Thoracic aorta (tissue), 2 donors: Measurements from ENCODE around the gene GALNT5. TPM values are rescaled to one million over a fixed set of nuclear protein-coding genes. Genes with fewer than 3 reads are reported as not detected.
A peak's percentile ranks its signal among the peaks of the same experiment; 100 is the strongest.

ENCODE experiments used
- ATAC-seq: fragments of 150-250 bp; one replicate; pipeline ENCODE4 v1.8.0; 2017; ENCODE audit warnings: low read depth; ENCODE audit not compliant: insufficient number of reproducible peaks, low FRiP score
- DNase-seq: peaks from one replicate; pipeline ENCODE4 v3.0.0-alpha.2; 2020; ENCODE audit warnings: low spot score
- H3K27ac ChIP-seq, 2 donors: fragments of 200-600 bp; sonication (generic); 1 replicate in 1 of 2; 2 replicates in 1 of 2; pipeline ENCODE4 v1.5.1; 2016; ENCODE audit warnings: mild to moderate bottlenecking in 2 of 2, moderate library complexity in 2 of 2
- H3K27me3 ChIP-seq: fragments of 200-600 bp; sonication (generic); replicated peaks from 2 replicates; pipeline ENCODE4 v1.6.0; 2016; ENCODE audit warnings: mild to moderate bottlenecking; ENCODE audit not compliant: insufficient read depth
- H3K36me3 ChIP-seq: fragments of 200-600 bp; sonication (generic); one replicate; pipeline ENCODE4 v1.5.1; 2016
- H3K4me1 ChIP-seq, 2 donors: fragments of 200-600 bp; sonication (generic); 1 replicate in 1 of 2; 2 replicates in 1 of 2; pipeline versions ENCODE4 v1.5.1 to v1.6.0; 2016; ENCODE audit warnings: low read depth in 2 of 2, mild to moderate bottlenecking in 1 of 2; ENCODE audit not compliant: control insufficient read depth in 1 of 2
- H3K4me3 ChIP-seq: fragments of 200-600 bp; sonication (generic); 2 replicates; pipeline ENCODE4 v1.5.1; 2016; ENCODE audit warnings: mild to moderate bottlenecking
- H3K9me3 ChIP-seq: fragments of 200-600 bp; sonication (generic); 2 replicates; pipeline ENCODE4 v1.5.1; 2016
- total RNA-seq, 2 donors: library from RNA; depleted of rRNA; stranded (reverse); fragments of >200 nt; gene quantifications; one replicate each; pipeline versions ENCODE4 v1.1.0 to v1.2.3, GENCODE V29; 2016
- TF ChIP-seq, protein P1 (sequence below): fragments of 200-600 bp; sonication (generic); IDR thresholded peaks from one replicate; pipeline ENCODE4 v1.5.1; 2019; ENCODE audit warnings: antibody characterized with exemption

Gene GALNT5
- total RNA-seq, 2 donors from 2014 or later: 3.4 to 3.7 TPM

DNA sequence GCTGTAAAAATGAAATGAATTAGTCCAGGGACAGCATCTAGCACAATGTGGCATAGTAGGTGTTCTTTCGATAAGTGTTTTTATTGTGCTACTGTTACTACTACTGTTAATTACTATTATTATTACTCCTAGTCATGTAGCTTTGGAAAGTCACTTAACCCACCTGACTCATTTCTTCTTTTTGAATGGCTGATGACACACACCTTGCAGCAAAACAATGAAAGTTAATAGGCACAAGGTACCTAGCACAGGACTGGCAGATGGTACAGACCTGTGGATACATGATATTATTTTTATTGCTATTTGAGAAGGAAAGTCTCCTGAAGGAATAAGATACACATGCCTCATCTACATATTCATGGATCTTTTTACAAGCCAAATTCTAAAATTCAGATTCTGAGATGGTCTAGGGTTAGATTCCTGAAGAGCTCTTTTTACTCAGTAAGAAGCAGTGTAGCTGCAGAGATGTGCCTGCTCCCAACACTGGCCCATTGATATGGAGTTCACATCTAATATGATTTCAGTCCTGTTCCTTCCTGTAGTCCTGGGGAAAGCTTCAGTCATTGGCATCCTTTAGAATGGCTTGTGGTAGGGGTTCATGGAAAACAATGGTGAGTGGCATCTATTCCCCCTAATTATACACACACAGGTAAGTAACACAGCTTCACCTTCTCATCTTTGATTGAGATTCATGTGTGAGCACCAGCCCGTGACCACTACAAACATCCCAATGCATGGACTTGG, 76.0 kb downstream of the GALNT5 start:
- H3K27ac ChIP-seq: no peak overlapping the region
- H3K4me1 ChIP-seq: no peaks in the 10 kb centered on the region
- no peaks in the 10 kb centered on the region for H3K36me3 ChIP-seq
- no peak for DNase-seq
- no peaks in the 10 kb centered on the region for H3K9me3 ChIP-seq
- TF ChIP-seq, protein P1, sequence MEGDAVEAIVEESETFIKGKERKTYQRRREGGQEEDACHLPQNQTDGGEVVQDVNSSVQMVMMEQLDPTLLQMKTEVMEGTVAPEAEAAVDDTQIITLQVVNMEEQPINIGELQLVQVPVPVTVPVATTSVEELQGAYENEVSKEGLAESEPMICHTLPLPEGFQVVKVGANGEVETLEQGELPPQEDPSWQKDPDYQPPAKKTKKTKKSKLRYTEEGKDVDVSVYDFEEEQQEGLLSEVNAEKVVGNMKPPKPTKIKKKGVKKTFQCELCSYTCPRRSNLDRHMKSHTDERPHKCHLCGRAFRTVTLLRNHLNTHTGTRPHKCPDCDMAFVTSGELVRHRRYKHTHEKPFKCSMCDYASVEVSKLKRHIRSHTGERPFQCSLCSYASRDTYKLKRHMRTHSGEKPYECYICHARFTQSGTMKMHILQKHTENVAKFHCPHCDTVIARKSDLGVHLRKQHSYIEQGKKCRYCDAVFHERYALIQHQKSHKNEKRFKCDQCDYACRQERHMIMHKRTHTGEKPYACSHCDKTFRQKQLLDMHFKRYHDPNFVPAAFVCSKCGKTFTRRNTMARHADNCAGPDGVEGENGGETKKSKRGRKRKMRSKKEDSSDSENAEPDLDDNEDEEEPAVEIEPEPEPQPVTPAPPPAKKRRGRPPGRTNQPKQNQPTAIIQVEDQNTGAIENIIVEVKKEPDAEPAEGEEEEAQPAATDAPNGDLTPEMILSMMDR: no peak
- no peak overlapping the region for H3K4me3 ChIP-seq
- no peak for ATAC-seq
- H3K27me3 ChIP-seq: no peaks in the 10 kb centered on the region

DNA sequence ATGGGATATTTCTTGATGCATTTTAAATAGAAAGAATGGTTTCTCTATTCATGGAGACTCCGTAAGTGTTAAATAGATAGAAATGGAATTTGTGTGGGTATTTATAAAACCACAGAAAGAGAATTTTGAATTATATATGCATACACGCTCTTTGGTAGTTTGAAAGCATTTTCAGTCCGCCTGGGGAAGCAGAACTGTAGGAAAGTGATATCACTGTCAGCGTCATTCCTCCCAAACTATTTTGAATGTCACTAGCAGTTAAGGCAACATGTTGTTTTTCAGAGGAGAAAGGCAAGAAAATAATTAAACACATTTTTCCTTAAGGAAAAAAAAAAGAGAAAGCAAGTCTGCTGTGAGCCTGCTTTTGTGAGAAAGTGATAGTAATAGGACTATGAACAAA, 76.8 kb downstream of the GALNT5 start:
- Histone ChIP-seq H3K4me3 (no peak overlapping the region), H3K4me1 (no peaks in the 10 kb centered on the region), H3K36me3 (no peaks in the 10 kb centered on the region), H3K27me3 (no peaks in the 10 kb centered on the region), H3K9me3 (no peaks in the 10 kb centered on the region), H3K27ac (no peak overlapping the region)
- TF ChIP-seq, protein P1: no peak
- DNase-seq (no peak), ATAC-seq (no peak)

DNA sequence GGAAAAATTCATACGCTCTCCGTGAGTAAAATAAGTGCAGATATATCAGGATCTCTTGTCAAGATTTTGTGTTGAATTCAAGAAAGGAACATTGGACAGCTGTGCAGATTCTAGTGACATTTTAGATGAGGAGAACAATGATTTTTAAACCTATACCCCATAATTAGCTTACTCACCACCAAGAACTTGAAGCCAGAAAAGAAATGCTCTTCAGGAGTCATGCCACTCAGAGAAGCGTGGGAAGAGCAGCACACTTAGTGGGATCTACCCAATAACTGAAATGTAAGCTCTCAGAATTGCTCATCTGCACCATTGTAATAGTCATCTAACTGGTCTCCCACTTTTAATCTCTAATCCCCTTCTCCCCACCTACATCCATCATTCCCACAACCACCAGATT, 77.3 kb downstream of the GALNT5 start:
- DNase-seq (no peak), ATAC-seq (no peak)
- Histone ChIP-seq H3K9me3 (no peaks in the 10 kb centered on the region), H3K4me1 (no peaks in the 10 kb centered on the region), H3K36me3 (no peaks in the 10 kb centered on the region), H3K27me3 (no peaks in the 10 kb centered on the region), H3K4me3 (no peak overlapping the region), H3K27ac (no peak overlapping the region)
- TF ChIP-seq, protein P1: no peak

DNA sequence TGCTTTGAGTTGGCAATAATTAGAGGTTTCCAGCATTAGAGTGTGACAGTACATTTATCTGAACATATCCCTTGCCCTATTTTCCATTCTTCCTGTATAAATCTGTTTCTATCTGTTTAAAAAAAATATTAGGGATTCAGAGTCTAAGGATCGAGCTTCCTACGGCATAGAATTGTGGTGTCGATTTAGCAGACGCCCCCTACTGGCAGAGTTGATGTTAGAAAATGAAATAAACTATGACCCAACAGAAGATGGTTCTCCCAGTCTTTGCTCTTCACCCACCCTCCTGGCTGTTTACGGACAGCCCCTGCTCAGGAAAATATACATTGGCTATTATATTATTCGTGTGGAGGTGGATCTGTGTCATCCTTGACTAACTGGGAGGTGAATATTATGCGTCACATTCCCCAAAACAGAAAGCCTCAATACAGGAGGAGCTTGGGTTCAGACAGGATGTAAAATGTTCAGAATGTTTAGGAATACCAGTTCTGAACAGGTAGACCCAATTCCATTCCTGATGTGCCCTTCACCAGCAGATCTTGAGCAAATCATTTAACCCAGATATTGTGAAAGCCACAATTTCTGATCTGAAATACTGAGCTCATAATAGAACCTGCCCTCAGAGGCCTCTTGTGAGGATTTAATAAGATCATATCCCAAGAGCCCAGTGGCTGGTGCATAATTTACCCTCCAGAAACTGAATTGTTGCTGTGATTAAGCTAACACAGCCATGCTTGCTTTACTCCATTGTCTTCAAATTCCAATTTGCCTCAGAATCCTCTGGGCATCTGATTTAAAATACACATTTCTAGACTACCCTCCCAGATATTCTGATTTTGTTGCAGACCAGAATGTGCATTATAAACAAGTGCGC, 78.9 kb downstream of the GALNT5 start:
- no peak overlapping the region for H3K27ac ChIP-seq
- H3K36me3 ChIP-seq: no peaks in the 10 kb centered on the region
- H3K4me3 ChIP-seq: no peak overlapping the region
- DNase-seq (peak; percentile 6), ATAC-seq (no peak)
- H3K4me1 ChIP-seq: no peaks in the 10 kb centered on the region
- TF ChIP-seq, protein P1: peak; percentile 49
- H3K27me3 ChIP-seq: no peaks in the 10 kb centered on the region
- H3K9me3 ChIP-seq: no peaks in the 10 kb centered on the region

DNA sequence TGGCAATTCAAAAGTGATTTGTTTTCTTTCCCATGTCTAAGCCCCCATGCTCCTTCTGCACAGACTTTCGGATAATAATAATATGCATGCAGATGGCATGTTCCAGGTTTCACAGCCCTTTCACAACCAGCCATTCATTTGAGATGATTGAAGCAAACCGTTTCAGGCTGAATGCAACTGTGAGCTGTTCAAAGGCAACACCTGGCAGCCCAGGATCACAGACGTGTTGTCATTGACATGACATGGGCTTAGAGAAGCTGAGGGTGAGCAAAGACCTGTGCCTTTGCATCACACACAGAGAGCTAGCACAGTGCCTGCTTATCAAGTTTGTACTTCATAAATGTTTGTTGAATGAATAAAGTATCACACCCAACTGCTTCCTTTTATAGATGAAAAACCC, 80.5 kb downstream of the GALNT5 start:
- Histone ChIP-seq H3K9me3 (no peaks in the 10 kb centered on the region), H3K4me3 (no peak overlapping the region), H3K36me3 (no peaks in the 10 kb centered on the region), H3K27me3 (no peaks in the 10 kb centered on the region), H3K27ac (no peak overlapping the region), H3K4me1 (no peaks in the 10 kb centered on the region)
- ATAC-seq (no peak), DNase-seq (no peak)
- TF ChIP-seq, protein P1: no peak
